ENCODE measurements around the gene MBNL3. TPM values are rescaled to one million over a fixed set of nuclear protein-coding genes. Genes with fewer than 3 reads are reported as not detected.

Gene MBNL3
- total RNA-seq, 1 experiment from 2014 or later, result 4.6 TPM

GRCh38 chrX:132468454-132468853 is 20.4 kb downstream of the MBNL3 start:
- H3K9ac ChIP-seq (ENCODE audit: low read length), result no peak overlapping the region
- H3K36me3 ChIP-seq (ENCODE audit: control insufficient read depth in 1 of 2, insufficient read depth in 2 of 2, low read length in 2 of 2), result no peaks in the 10 kb centered on the region
- no peak overlapping the region for H3K4me2 ChIP-seq (ENCODE audit: low read length)
- no peaks in the 10 kb centered on the region for H4K20me1 ChIP-seq (ENCODE audit: insufficient read depth)
- peaks cover 12% of the 10 kb centered on the region; the same call in 1 of the 2 replicates for H3K27me3 ChIP-seq (ENCODE audit: insufficient read depth, low read length)
- DNase-seq (ENCODE audit: low read depth, low spot score) (no peak), ATAC-seq (no peak)
- H2AFZ ChIP-seq (ENCODE audit: low read depth, low read length, poor library complexity, severe bottlenecking), result no peak overlapping the region
- H3K4me3 ChIP-seq (replicated peaks in 1 of 2; ENCODE audit: low read depth in 1 of 2, low read length in 2 of 2), result no peak overlapping the region
- no peaks in the 10 kb centered on the region for H3K9me2 ChIP-seq (ENCODE audit: insufficient read depth)
- ChIA-PET CTCF (no interaction called here), POLR2A (no interaction called here), RAD21 (ENCODE audit: low non-redundant PET in 1 of 2, low total read pairs in 2 of 2, uncharacterized antibody in 2 of 2, unreplicated experiment in 2 of 2) (no interaction called here)
- H3K9me3 ChIP-seq (ENCODE audit: control insufficient read depth in 1 of 2, insufficient read depth in 1 of 2, low read depth in 1 of 2, low read length in 2 of 2), result no peaks in the 10 kb centered on the region
- intact Hi-C loops (cut with micrococcal nuclease), result no loop called here
- H3K4me1 ChIP-seq (ENCODE audit: control insufficient read depth in 1 of 2, insufficient read depth in 2 of 2, low read length in 2 of 2), result no peaks in the 10 kb centered on the region
- TF ChIP-seq, protein P1, sequence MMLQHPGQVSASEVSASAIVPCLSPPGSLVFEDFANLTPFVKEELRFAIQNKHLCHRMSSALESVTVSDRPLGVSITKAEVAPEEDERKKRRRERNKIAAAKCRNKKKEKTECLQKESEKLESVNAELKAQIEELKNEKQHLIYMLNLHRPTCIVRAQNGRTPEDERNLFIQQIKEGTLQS (IDR thresholded peaks at IDR 0.05), result no peak
- TF ChIP-seq POLR2AphosphoS5 (IDR thresholded peaks at IDR 0.05; ENCODE audit: low read depth, low read length) (no peak), CTCF (IDR thresholded peaks at IDR 0.05 in 2 of 3, conservative IDR thresholded peaks at IDR 0.05 in 1 of 3; ENCODE audit: borderline replicate concordance in 1 of 3, insufficient read depth in 1 of 3, low read depth in 2 of 3, low read length in 2 of 3) (no peak), ZFX (IDR thresholded peaks at IDR 0.05) (no peak), FOSL1 (IDR thresholded peaks at IDR 0.05; ENCODE audit: low read depth) (no peak), YY1 (IDR thresholded peaks at IDR 0.05; ENCODE audit: extremely low read depth, insufficient replicate concordance, low read depth, low read length) (no peak), RAD21 (IDR thresholded peaks at IDR 0.05; ENCODE audit: low read depth) (no peak), POLR2A (IDR thresholded peaks at IDR 0.05; ENCODE audit: borderline replicate concordance, extremely low read depth, insufficient read depth, insufficient read length) (no peak), JUND (IDR thresholded peaks at IDR 0.05) (no peak), SRF (IDR thresholded peaks at IDR 0.05; ENCODE audit: low read depth) (no peak), EGR1 (IDR thresholded peaks at IDR 0.05; ENCODE audit: low read depth) (no peak), SP1 (IDR thresholded peaks at IDR 0.05; ENCODE audit: low read depth) (no peak), EZH2 (IDR thresholded peaks at IDR 0.05) (no peak), CEBPB (IDR thresholded peaks at IDR 0.05; ENCODE audit: low read depth) (no peak), ELF1 (IDR thresholded peaks at IDR 0.05; ENCODE audit: borderline replicate concordance, low read depth) (no peak), SIN3A (IDR thresholded peaks at IDR 0.05; ENCODE audit: low read depth) (no peak)
- TF ChIP-seq, protein P2, sequence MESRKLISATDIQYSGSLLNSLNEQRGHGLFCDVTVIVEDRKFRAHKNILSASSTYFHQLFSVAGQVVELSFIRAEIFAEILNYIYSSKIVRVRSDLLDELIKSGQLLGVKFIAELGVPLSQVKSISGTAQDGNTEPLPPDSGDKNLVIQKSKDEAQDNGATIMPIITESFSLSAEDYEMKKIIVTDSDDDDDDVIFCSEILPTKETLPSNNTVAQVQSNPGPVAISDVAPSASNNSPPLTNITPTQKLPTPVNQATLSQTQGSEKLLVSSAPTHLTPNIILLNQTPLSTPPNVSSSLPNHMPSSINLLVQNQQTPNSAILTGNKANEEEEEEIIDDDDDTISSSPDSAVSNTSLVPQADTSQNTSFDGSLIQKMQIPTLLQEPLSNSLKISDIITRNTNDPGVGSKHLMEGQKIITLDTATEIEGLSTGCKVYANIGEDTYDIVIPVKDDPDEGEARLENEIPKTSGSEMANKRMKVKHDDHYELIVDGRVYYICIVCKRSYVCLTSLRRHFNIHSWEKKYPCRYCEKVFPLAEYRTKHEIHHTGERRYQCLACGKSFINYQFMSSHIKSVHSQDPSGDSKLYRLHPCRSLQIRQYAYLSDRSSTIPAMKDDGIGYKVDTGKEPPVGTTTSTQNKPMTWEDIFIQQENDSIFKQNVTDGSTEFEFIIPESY (IDR thresholded peaks at IDR 0.05; ENCODE audit: extremely low read depth, insufficient replicate concordance, low read length), result no peak
- TF ChIP-seq, protein P3, sequence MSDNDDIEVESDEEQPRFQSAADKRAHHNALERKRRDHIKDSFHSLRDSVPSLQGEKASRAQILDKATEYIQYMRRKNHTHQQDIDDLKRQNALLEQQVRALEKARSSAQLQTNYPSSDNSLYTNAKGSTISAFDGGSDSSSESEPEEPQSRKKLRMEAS (IDR thresholded peaks at IDR 0.05), result no peak
- no peaks in the 10 kb centered on the region for H3K79me2 ChIP-seq (ENCODE audit: insufficient read depth, low read length)
- no TSS peak for BruUV-seq (replicated peaks)
- no peak overlapping the region for H3K27ac ChIP-seq (ENCODE audit: low read depth, low read length)

Measured in HCT116 (cell line).